Gastrocnemius medialis (tissue), 4 donors: ENCODE measurements around the gene GNMT. TPM values are rescaled to one million over a fixed set of nuclear protein-coding genes. Genes with fewer than 3 reads are reported as not detected.
"Not testable (repeated sequence)": the region's sequence is repeated elsewhere in the genome, so short reads cannot be mapped to it uniquely, and the experiment has no call there.

Experiments
- ATAC-seq, 2 donors: fragments of 150-250 bp; one replicate each; pipeline ENCODE4 v1.9.1; 2016
- DNase-seq, 2 donors: peaks; one replicate each; pipeline ENCODE4 v3.0.0-alpha.2; 2019
- H3K27ac ChIP-seq, 4 donors: fragments of 200-600 bp; sonication (generic); 1 replicate in 1 of 4; 2 replicates in 3 of 4; pipeline ENCODE4 v1.5.1; 2016 to 2018; ENCODE audit warnings: mild to moderate bottlenecking in 2 of 4, moderate library complexity in 1 of 4
- H3K27me3 ChIP-seq, 3 donors: fragments of 200-600 bp; sonication (generic) in 2 of 3; 1 replicate in 1 of 3; 2 replicates in 2 of 3; pipeline versions ENCODE4 v1.5.1 to v1.6.0; 2016 to 2019; ENCODE audit warnings: mild to moderate bottlenecking in 1 of 3, moderate library complexity in 1 of 3
- H3K36me3 ChIP-seq, 2 donors: fragments of 200-600 bp; sonication (generic) in 1 of 2; one replicate each; pipeline ENCODE4 v1.5.1; 2017 to 2018
- H3K4me1 ChIP-seq, 2 donors: fragments of 200-600 bp; sonication (generic) in 1 of 2; one replicate each; pipeline ENCODE4 v1.5.1; 2016 to 2017; ENCODE audit warnings: mild to moderate bottlenecking in 2 of 2
- H3K4me3 ChIP-seq, 4 donors: fragments of 200-600 bp; sonication (generic) in 3 of 4; 1 replicate in 1 of 4; 2 replicates in 3 of 4; pipeline ENCODE4 v1.5.1; 2016 to 2019; ENCODE audit warnings: mild to moderate bottlenecking in 2 of 4
- H3K9me3 ChIP-seq, 3 donors: fragments of 200-600 bp; sonication (generic) in 2 of 3; 1 replicate in 1 of 3; 2 replicates in 2 of 3; pipeline ENCODE4 v1.5.1; 2016 to 2019
- CTCF ChIP-seq, 5 experiments: fragments of 450-650 bp in 3 of 5; fragments of 200-600 bp in 2 of 5; sonication (generic) in 2 of 5; IDR thresholded peaks in 4 of 5; conservative IDR thresholded peaks in 1 of 5; 1 replicate in 4 of 5; 2 replicates in 1 of 5; pipeline ENCODE4 v1.5.1; 2016 to 2019; ENCODE audit warnings: antibody characterized with exemption in 5 of 5, mild to moderate bottlenecking in 3 of 5, moderate library complexity in 3 of 5
- POLR2A ChIP-seq, 2 donors: fragments of 450-650 bp; IDR thresholded peaks; one replicate each; pipeline ENCODE4 v1.6.1; 2017; ENCODE audit warnings: antibody characterized with exemption in 2 of 2, mild to moderate bottlenecking in 2 of 2, moderate library complexity in 2 of 2
- in situ Hi-C, 4 donors: fragments of 200-750 bp; cut with MboI; loops; one replicate each; pipeline versions ENCODE4 v1.15.0 to v1.8.0; 2017; ENCODE audit warnings: low sequenced_read_pairs in 4 of 4
- intact Hi-C: fragments of 100-400 bp; cut with DNase I; formaldehyde crosslinking; loops from one replicate; pipeline ENCODE4 v1.15.1; 2023; ENCODE audit warnings: low total_unique reads
- total RNA-seq, 4 donors: library from RNA; depleted of rRNA; stranded (reverse); fragments of >200 nt; gene quantifications; one replicate each; pipeline versions ENCODE4 v1.1.0 to v1.2.3, GENCODE V29; 2016

GNMT gene
- total RNA-seq, 4 donors from 2014 or later = 0.42 to 1.1 (median 0.61) TPM; not detected in 1

GRCh38 chr6:42947950-42948349 is 12.6 kb upstream of the GNMT start:
- no peaks in the 10 kb centered on the region for H3K27me3 ChIP-seq
- no peaks in the 10 kb centered on the region for H3K4me1 ChIP-seq
- H3K4me3 ChIP-seq = no peak overlapping the region
- ATAC-seq = no peak
- DNase-seq = no peak
- H3K27ac ChIP-seq = no peak overlapping the region
- TF ChIP-seq POLR2A (IDR thresholded peaks at IDR 0.05) (no peak), CTCF (IDR thresholded peaks at IDR 0.05 in 4 of 5, conservative IDR thresholded peaks at IDR 0.05 in 1 of 5) (no peak)
- intact Hi-C loops = no loop called here
- in situ Hi-C loops = no loop called here
- no peaks in the 10 kb centered on the region for H3K9me3 ChIP-seq
- H3K36me3 ChIP-seq = no peaks in the 10 kb centered on the region

- ATAC-seq (no peak), DNase-seq (no peak)
- H3K27ac ChIP-seq = no peak overlapping the region
- intact Hi-C loops (no loop called here), in situ Hi-C loops (no loop called here)
- no peak overlapping the region for H3K4me3 ChIP-seq
- H3K27me3 ChIP-seq = no peaks in the 10 kb centered on the region
- no peaks in the 10 kb centered on the region for H3K36me3 ChIP-seq
- no peak for TF ChIP-seq POLR2A (IDR thresholded peaks at IDR 0.05)
- TF ChIP-seq CTCF (IDR thresholded peaks at IDR 0.05 in 4 of 5, conservative IDR thresholded peaks at IDR 0.05 in 1 of 5) = no peak
- no peaks in the 10 kb centered on the region for H3K9me3 ChIP-seq
- no peaks in the 10 kb centered on the region for H3K4me1 ChIP-seq
These were observed 8.2 kb upstream of the GNMT start for GRCh38 chr6:42952389-42952788.

GRCh38 chr6:42954405-42954804 is 6.1 kb upstream of the GNMT start:
- H3K4me1 ChIP-seq, in situ Hi-C loops, ATAC-seq, intact Hi-C loops, H3K9me3 ChIP-seq, DNase-seq, H3K4me3 ChIP-seq, H3K27me3 ChIP-seq, H3K27ac ChIP-seq, H3K36me3 ChIP-seq: not testable (repeated sequence)

GRCh38 chr6:42958125-42958524 is 2.4 kb upstream of the GNMT start:
- DNase-seq = no peak
- H3K4me3 ChIP-seq = no peak overlapping the region
- H3K27ac ChIP-seq = no peak overlapping the region
- ATAC-seq = no peak
- H3K4me1 ChIP-seq = peaks cover 7 to 11% of the 10 kb centered on the region in 2 donors
- H3K27me3 ChIP-seq = no peaks in the 10 kb centered on the region
- in situ Hi-C loops = no loop called here
- H3K9me3 ChIP-seq = no peaks in the 10 kb centered on the region
- TF ChIP-seq CTCF (IDR thresholded peaks at IDR 0.05 in 4 of 5, conservative IDR thresholded peaks at IDR 0.05 in 1 of 5) (peak in 1 of 5 experiments; percentile 7), POLR2A (IDR thresholded peaks at IDR 0.05) (no peak)
- intact Hi-C loops = no loop called here
- no peaks in the 10 kb centered on the region for H3K36me3 ChIP-seq

GRCh38 chr6:42959917-42960242 is 674 bp upstream of the GNMT start:
- intact Hi-C loops (no loop called here), in situ Hi-C loops (no loop called here)
- peaks cover 7 to 11% of the 10 kb centered on the region in 2 donors for H3K4me1 ChIP-seq
- peak overlapping the region; percentile 53 to 67 (median 62) for H3K4me3 ChIP-seq
- ATAC-seq = no peak
- H3K9me3 ChIP-seq = no peaks in the 10 kb centered on the region
- TF ChIP-seq CTCF (IDR thresholded peaks at IDR 0.05 in 4 of 5, conservative IDR thresholded peaks at IDR 0.05 in 1 of 5) = no peak
- no peak for TF ChIP-seq POLR2A (IDR thresholded peaks at IDR 0.05)
- DNase-seq = no peak
- peak overlapping the region in 1 of 4 donors; percentile 58 for H3K27ac ChIP-seq
- no peaks in the 10 kb centered on the region for H3K27me3 ChIP-seq
- H3K36me3 ChIP-seq = peaks cover 0 to 15% of the 10 kb centered on the region in 2 donors
